Subcutaneous preadipocyte (primary cell): ENCODE results near the gene GAL. TPM values are rescaled to one million over a fixed set of nuclear protein-coding genes. Genes with fewer than 3 reads are reported as not detected.

ENCODE experiments used
- total RNA-seq: library from RNA; depleted of rRNA; stranded (reverse); fragments of >200 nt; gene quantifications from 2 replicates; pipeline ENCODE4 v1.2.3, GENCODE V29; 2012

Gene GAL, protein sequence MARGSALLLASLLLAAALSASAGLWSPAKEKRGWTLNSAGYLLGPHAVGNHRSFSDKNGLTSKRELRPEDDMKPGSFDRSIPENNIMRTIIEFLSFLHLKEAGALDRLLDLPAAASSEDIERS
- 0.39 and 1.5 TPM in 2 replicates for total RNA-seq

DNA sequence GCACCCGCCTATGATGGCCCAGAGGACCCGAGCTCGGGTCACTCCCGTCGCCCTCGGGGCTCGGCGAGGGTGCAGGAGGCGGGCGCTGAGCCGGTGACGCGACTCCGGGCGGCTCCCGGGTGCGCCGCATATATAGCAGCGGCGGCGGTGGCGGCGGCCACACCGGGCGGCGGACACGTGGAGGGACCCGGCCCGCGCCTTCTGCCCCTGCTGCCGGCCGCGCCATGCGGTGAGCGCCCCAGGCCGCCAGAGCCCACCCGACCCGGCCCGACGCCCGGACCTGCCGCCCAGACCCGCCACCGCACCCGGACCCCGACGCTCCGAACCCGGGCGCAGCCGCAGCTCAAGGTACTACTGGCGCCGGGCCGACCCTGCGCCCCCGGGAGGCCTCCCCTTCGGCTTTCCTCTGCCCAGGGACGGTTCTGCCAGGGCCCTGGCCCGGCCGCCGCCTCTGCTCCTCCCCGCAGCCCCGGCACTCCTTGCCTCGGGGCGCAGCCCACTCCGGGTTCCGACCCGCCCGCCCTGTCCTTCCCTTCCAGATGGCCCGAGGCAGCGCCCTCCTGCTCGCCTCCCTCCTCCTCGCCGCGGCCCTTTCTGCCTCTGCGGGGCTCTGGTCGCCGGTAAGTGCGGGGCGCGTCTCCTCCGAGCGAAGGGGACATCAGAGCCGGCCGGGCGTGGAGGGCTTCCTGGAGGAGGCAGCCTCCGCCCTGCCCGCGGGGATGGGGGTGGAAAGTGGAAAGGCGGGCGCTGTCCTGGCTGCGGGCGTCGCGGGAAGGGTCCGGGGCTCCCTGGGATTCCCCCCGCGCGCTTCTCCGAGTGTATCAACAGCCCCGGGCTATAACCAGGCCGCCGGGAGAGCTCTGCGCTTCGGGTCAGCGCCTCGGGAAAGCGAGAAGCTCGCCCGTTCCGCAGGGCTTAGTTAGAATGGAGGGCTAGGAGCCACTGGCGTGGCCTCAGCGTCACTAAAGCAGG is at the start of gene GAL:
TSS of gene GAL (plus strand) at position 160 of the 972 bp plus-strand sequence. CDS start at position 540, 380 bp downstream.

Other genes with a start within 250 kb of the GAL start
- gene PPP6R3, start 223.8 kb upstream of the GAL start, total RNA-seq, result 109 and 145 TPM in 2 replicates
- not detected in 2 replicates for gene TESMIN, start 67.0 kb downstream of the GAL start, total RNA-seq
- 37.5 and 48.5 TPM in 2 replicates for gene CPT1A, start 157.4 kb downstream of the GAL start, total RNA-seq
- 66.1 and 88.4 TPM in 2 replicates for gene MRPL21, start 219.3 kb downstream of the GAL start, total RNA-seq
- 9.6 and 10.6 TPM in 2 replicates for gene IGHMBP2, start 219.3 kb downstream of the GAL start, total RNA-seq